DMS 273 treated with DMSO at 0.1 percent for 48 hours (cell line): ENCODE data around the gene BRI3BP.

Experiments used
- DNase-seq: peaks from one replicate; lab custom pipeline; 2025; lab: John Stamatoyannopoulos, UW

The BRI3BP gene

GRCh38 chr12:124993626-124994436, at the start of gene BRI3BP:
TSS of gene BRI3BP (plus strand) at chr12:124993645. CDS start at chr12:124993791, 146 bp downstream.
- DNase-seq: no peak

GRCh38 chr12:124946447-124946793, 47.0 kb upstream of the BRI3BP start:
- DNase-seq: no peak

GRCh38 chr12:124947013-124947412, 46.4 kb upstream of the BRI3BP start:
- no peak for DNase-seq

GRCh38 chr12:124947561-124948398, 45.7 kb upstream of the BRI3BP start:
- no peak for DNase-seq

GRCh38 chr12:124949066-124949465, 44.4 kb upstream of the BRI3BP start:
- no peak for DNase-seq

- no peak for DNase-seq
Measured at GRCh38 chr12:124949779-124950728, 43.4 kb upstream of the BRI3BP start.

- DNase-seq: no peak
Measured at GRCh38 chr12:124952295-124952694, 41.1 kb upstream of the BRI3BP start.

- no peak for DNase-seq
Measured at GRCh38 chr12:124952801-124953200, 40.6 kb upstream of the BRI3BP start.

- no peak for DNase-seq
Measured at GRCh38 chr12:124953689-124954405, 39.6 kb upstream of the BRI3BP start.

GRCh38 chr12:124954771-124955170, 38.7 kb upstream of the BRI3BP start:
- no peak for DNase-seq

GRCh38 chr12:124956571-124956970, 36.9 kb upstream of the BRI3BP start:
- DNase-seq: no peak

- no peak for DNase-seq
Measured at GRCh38 chr12:124961055-124961454, 32.4 kb upstream of the BRI3BP start.

- DNase-seq: no peak
Measured at GRCh38 chr12:124963211-124963610, 30.2 kb upstream of the BRI3BP start.

- no peak for DNase-seq
Measured at GRCh38 chr12:124964251-124964650, 29.2 kb upstream of the BRI3BP start.

- no peak for DNase-seq
Measured at GRCh38 chr12:124964836-124965462, 28.5 kb upstream of the BRI3BP start.

- no peak for DNase-seq
Measured at GRCh38 chr12:124967016-124967739, 26.3 kb upstream of the BRI3BP start.

- DNase-seq: no peak
Measured at GRCh38 chr12:124968656-124969055, 24.8 kb upstream of the BRI3BP start.

- DNase-seq: no peak
Measured at GRCh38 chr12:124970647-124971402, 22.6 kb upstream of the BRI3BP start.

- no peak for DNase-seq
Measured at GRCh38 chr12:124971603-124972002, 21.8 kb upstream of the BRI3BP start.
